A549 (cell line): Measurements from ENCODE around the gene OR10D3. TPM values are rescaled to one million over a fixed set of nuclear protein-coding genes. Genes with fewer than 3 reads are reported as not detected.

Experiments
- ATAC-seq, 2 experiments: fragments of 200-7000 bp in 1 of 2; fragments of >200 bp in 1 of 2; cut with Nextera tagmentation in 1 of 2; cut with Tn5 transposase in 1 of 2; 3 replicates each; pipeline versions ENCODE4 v1.8.0 to v1.9.1; 2018 to 2020; ENCODE audit warnings: mild to moderate bottlenecking in 1 of 2, moderate library complexity in 1 of 2
- CTCF ChIA-PET: fragments of 300-600 bp; sonication (Branson Sonifier 250); formaldehyde crosslinking; extraction: SDS; loops from one replicate; lab custom pipeline; 2021; ENCODE audit warnings: antibody characterized with exemption, inconsistent platforms; lab: Yijun Ruan, JAX
- POLR2A ChIA-PET: fragments of 350-600 bp; formaldehyde crosslinking; extraction: SDS; loops from one replicate; lab custom pipeline; 2021; ENCODE audit warnings: antibody characterized with exemption, inconsistent platforms; lab: Yijun Ruan, JAX
- DNase-seq, 2 experiments: peaks; one replicate each; pipeline versions ENCODE4 v3.0.0 to v3.0.0-alpha.2; 2011 to 2016; ENCODE audit warnings: low read depth in 1 of 2, low spot score in 1 of 2
- FAIRE-seq: peaks from 2 replicates; lab custom pipeline; 2011; peaks lifted over from hg19 to GRCh38; lab: Jason Lieb, UNC
- H3K27ac ChIP-seq, 2 experiments: fragments of >200 bp; sonication (Bioruptor Twin); formaldehyde crosslinking; 3 replicates each; pipeline ENCODE4 v1.5.1; 2016 to 2017
- H3K4me1 ChIP-seq: fragments of >200 bp; sonication (Bioruptor Twin); formaldehyde crosslinking; 3 replicates; pipeline ENCODE4 v1.6.1; 2016
- H3K4me2 ChIP-seq: fragments of >200 bp; sonication (Bioruptor Twin); formaldehyde crosslinking; 3 replicates; pipeline ENCODE4 v1.6.1; 2016
- H3K4me3 ChIP-seq: fragments of >200 bp; sonication (Bioruptor Twin); formaldehyde crosslinking; 3 replicates; pipeline ENCODE4 v1.5.1; 2016
- H3K9me3 ChIP-seq: fragments of >200 bp; sonication (Bioruptor Twin); formaldehyde crosslinking; 3 replicates; pipeline ENCODE4 v1.6.1; 2016
- ATOH8 ChIP-seq: fragments of 250-450 bp; sonication (Bioruptor Pico); IDR thresholded peaks from 2 replicates; pipeline ENCODE4 v1.5.0; 2020; ENCODE audit warnings: low read depth, mild to moderate bottlenecking, moderate library complexity
- BCL3 ChIP-seq: fragments of >200 bp; sonication (Bioruptor Twin); formaldehyde crosslinking; IDR thresholded peaks from 3 replicates; pipeline ENCODE4 v1.6.1; 2016
- BHLHE40 ChIP-seq: IDR thresholded peaks from 2 replicates; pipeline ENCODE4 v1.6.1; 2012; ENCODE audit warnings: low read depth, low read length, inconsistent platforms
- CBX8 ChIP-seq: fragments of 200-600 bp; sonication (generic); IDR thresholded peaks from 2 replicates; pipeline ENCODE4 v1.6.1; 2016
- CEBPB ChIP-seq, 2 experiments: fragments of >200 bp in 1 of 2; sonication (Bioruptor Twin) in 1 of 2; formaldehyde crosslinking in 1 of 2; IDR thresholded peaks; 2 replicates each; pipeline ENCODE4 v1.6.1; 2012 to 2016
- CHD4 ChIP-seq: fragments of 200-600 bp; sonication (generic); IDR thresholded peaks from 2 replicates; pipeline ENCODE4 v1.6.1; 2016; ENCODE audit warnings: antibody characterized with exemption, mild to moderate bottlenecking, borderline replicate concordance
- EHMT2 ChIP-seq: fragments of 200-600 bp; sonication (generic); IDR thresholded peaks from 2 replicates; pipeline ENCODE4 v1.6.1; 2016; ENCODE audit warnings: antibody characterized with exemption, low read depth, mild to moderate bottlenecking, moderate library complexity
- EP300 ChIP-seq, 2 experiments: fragments of >200 bp; sonication (Bioruptor Twin); formaldehyde crosslinking; IDR thresholded peaks; 2 replicates in 1 of 2; 3 replicates in 1 of 2; pipeline ENCODE4 v1.6.1; 2016 to 2017
- FOSB ChIP-seq: fragments of 250-450 bp; sonication (Bioruptor Pico); IDR thresholded peaks from 2 replicates; pipeline ENCODE4 v1.5.0; 2020; ENCODE audit warnings: mild to moderate bottlenecking, moderate library complexity
- FOSL2 ChIP-seq, 2 experiments: fragments of 450-650 bp in 1 of 2; fragments of >200 bp in 1 of 2; sonication (Bioruptor Twin) in 1 of 2; formaldehyde crosslinking; IDR thresholded peaks; 2 replicates each; pipeline versions ENCODE4 v1.5.0 to v1.6.1; 2016 to 2020; ENCODE audit warnings: mild to moderate bottlenecking in 1 of 2, moderate library complexity in 1 of 2
- FOXS1 ChIP-seq: fragments of 250-450 bp; sonication (Bioruptor Pico); IDR thresholded peaks from 2 replicates; pipeline ENCODE4 v1.5.0; 2020; ENCODE audit warnings: mild to moderate bottlenecking, moderate library complexity
- HDAC2 ChIP-seq: fragments of 200-600 bp; sonication (generic); IDR thresholded peaks from 2 replicates; pipeline ENCODE4 v1.6.1; 2016
- HES2 ChIP-seq: fragments of >200 bp; sonication (Bioruptor Twin); formaldehyde crosslinking; IDR thresholded peaks from 2 replicates; pipeline ENCODE4 v1.6.1; 2016
- HOXA7 ChIP-seq: fragments of 250-450 bp; sonication (Bioruptor Pico); IDR thresholded peaks from 2 replicates; pipeline ENCODE4 v1.5.0; 2020; ENCODE audit warnings: mild to moderate bottlenecking, moderate library complexity
- HOXB13 ChIP-seq: fragments of 250-450 bp; sonication (Bioruptor Pico); IDR thresholded peaks from 2 replicates; pipeline ENCODE4 v1.5.0; 2020; ENCODE audit warnings: low read depth, mild to moderate bottlenecking, moderate library complexity
- JUN ChIP-seq, 2 experiments: fragments of >200 bp; sonication (Bioruptor Twin); formaldehyde crosslinking; IDR thresholded peaks; 2 replicates in 1 of 2; 3 replicates in 1 of 2; pipeline ENCODE4 v1.6.1; 2016 to 2017
- KDM5A ChIP-seq: fragments of 200-600 bp; sonication (generic); IDR thresholded peaks from 2 replicates; pipeline ENCODE4 v1.6.1; 2016; ENCODE audit warnings: antibody characterized with exemption, mild to moderate bottlenecking
- MAX ChIP-seq: IDR thresholded peaks from 2 replicates; pipeline ENCODE4 v1.6.1; 2012
- MAZ ChIP-seq: fragments of 150-350 bp; IDR thresholded peaks from 2 replicates; pipeline ENCODE4 v1.6.1; 2014; ENCODE audit warnings: antibody characterized with exemption, low read depth, low read length, borderline replicate concordance
- MYC ChIP-seq: IDR thresholded peaks from 2 replicates; pipeline ENCODE4 v1.6.1; 2012; ENCODE audit warnings: mild to moderate bottlenecking, inconsistent platforms, low read length, improper control_type of control experiment, borderline replicate concordance
- NPAS2 ChIP-seq: fragments of 250-450 bp; sonication (Bioruptor Pico); IDR thresholded peaks from 2 replicates; pipeline ENCODE4 v1.8.0; 2022; ENCODE audit warnings: mild to moderate bottlenecking, moderate library complexity, borderline replicate concordance
- PHF8 ChIP-seq: fragments of 200-600 bp; sonication (generic); IDR thresholded peaks from 2 replicates; pipeline ENCODE4 v1.6.1; 2016; ENCODE audit warnings: low read depth, mild to moderate bottlenecking, antibody characterized with exemption, moderate library complexity, borderline replicate concordance
- RCOR1 ChIP-seq: fragments of 150-350 bp; IDR thresholded peaks from 2 replicates; pipeline ENCODE4 v1.6.1; 2014; ENCODE audit warnings: antibody characterized with exemption, low read length, low read depth
- SREBF2 ChIP-seq: fragments of 450-650 bp; IDR thresholded peaks from 2 replicates; pipeline ENCODE4 v1.6.1; 2014; ENCODE audit warnings: mild to moderate bottlenecking, moderate library complexity
- TP53 ChIP-seq: fragments of 250-450 bp; sonication (Bioruptor Pico); IDR thresholded peaks from 2 replicates; pipeline ENCODE4 v1.5.0; 2021; ENCODE audit warnings: mild to moderate bottlenecking, moderate library complexity
- ZFP36 ChIP-seq: fragments of 450-650 bp; IDR thresholded peaks from 2 replicates; pipeline ENCODE4 v1.6.1; 2014; ENCODE audit warnings: borderline replicate concordance; ENCODE audit not compliant: partially characterized antibody
- ZNF302 ChIP-seq: fragments of 250-450 bp; sonication (Bioruptor Pico); IDR thresholded peaks from 2 replicates; pipeline ENCODE4 v1.9.0; 2021; ENCODE audit warnings: inconsistent platforms, mild to moderate bottlenecking, moderate library complexity
- ZSCAN20 ChIP-seq: fragments of 250-450 bp; sonication (Bioruptor Pico); IDR thresholded peaks from 2 replicates; pipeline ENCODE4 v1.8.0; 2022; ENCODE audit warnings: mild to moderate bottlenecking, moderate library complexity
- WGBS: methylation state at CpG from one replicate; pipeline ENCODE4 v1.1.6; 2017; ENCODE audit errors: missing lambda C conversion rate; 5-methylcytosine and 5-hydroxymethylcytosine counted together
- polyA plus RNA-seq, 4 experiments: library from polyadenylated mRNA; depleted of rRNA in 3 of 4; stranded (reverse); fragments of >200 nt; fragmentation: RNase III in 1 of 4; extraction: RNeasy Plus Mini Kit Qiagen cat#74134 plus additional on column Dnase treatment in 1 of 4; gene quantifications; 2 replicates in 3 of 4; 3 replicates in 1 of 4; pipeline ENCODE4 v1.2.3, GENCODE V29; 2011 to 2017

OR10D3 gene
- polyA plus RNA-seq, 2 of the 4 experiments (the other 2 are of a cell fraction), result not detected

- CTCF ChIA-PET, result no interaction called here
- Histone ChIP-seq H3K4me3 (no peak overlapping the region), H3K27ac (no peak overlapping the region)
- TF ChIP-seq CEBPB (IDR thresholded peaks at IDR 0.05) (no peak), BCL3 (no peak), ZSCAN20 (CRISPR knock-in tag) (no peak), HOXA7 (CRISPR knock-in tag) (no peak), JUN (IDR thresholded peaks at IDR 0.05) (no peak), KDM5A (no peak), CBX8 (no peak), HOXB13 (CRISPR knock-in tag) (no peak), EHMT2 (no peak), HES2 (no peak), ZNF302 (CRISPR knock-in tag) (no peak), CHD4 (no peak), RCOR1 (no peak), EP300 (IDR thresholded peaks at IDR 0.05) (no peak), ZFP36 (no peak), ATOH8 (no peak), BHLHE40 (no peak), FOSL2 (IDR thresholded peaks at IDR 0.05) (no peak), FOSL2 (CRISPR knock-in tag; IDR thresholded peaks at IDR 0.05) (no peak)
- TF ChIP-seq, all 56 proteins: peak for 0
- Histone ChIP-seq H3K4me1 (0 out of 3 replicates have a peak, but pooled peaks cover 3% of the 10 kb centered on the region), H3K9me3 (no peaks in the 10 kb centered on the region), H3K4me2 (peak overlapping the region; percentile 36; the same call in 2 of the 3 replicates)
- POLR2A ChIA-PET, result no interaction called here
- ATAC-seq (peak; percentile 86), DNase-seq (peak; percentile 3 to 58), FAIRE-seq (no peak)
- WGBS, result 8% methylated on average over 4 of the region's 4 CpGs
Observed at GRCh38 chr11:124174001-124174583, 9.1 kb upstream of the OR10D3 start.

GRCh38 chr11:124176925-124177715, 6.0 kb upstream of the OR10D3 start:
- no peak for ATAC-seq
- H3K4me3 ChIP-seq, result no peak overlapping the region
- ChIA-PET CTCF (no interaction called here), POLR2A (no interaction called here)
- no peak overlapping the region for H3K4me2 ChIP-seq
- no peak overlapping the region for H3K27ac ChIP-seq
- H3K4me1 ChIP-seq, result 0 out of 3 replicates have a peak, but pooled peaks cover 3% of the 10 kb centered on the region
- WGBS, result 58% methylated on average over 5 of the region's 5 CpGs
- no peak for TF ChIP-seq MYC
- TF ChIP-seq FOXS1 (CRISPR knock-in tag), result no peak
- no peak for TF ChIP-seq NPAS2 (CRISPR knock-in tag)
- no peak for TF ChIP-seq TP53 (CRISPR knock-in tag)
- TF ChIP-seq PHF8, result no peak
- no peak for TF ChIP-seq FOSL2 (IDR thresholded peaks at IDR 0.05)
- TF ChIP-seq FOSL2 (CRISPR knock-in tag; IDR thresholded peaks at IDR 0.05), result no peak
- no peak for TF ChIP-seq FOSB (CRISPR knock-in tag)
- TF ChIP-seq MAX, result no peak
- no peak for TF ChIP-seq HDAC2
- TF ChIP-seq SREBF2, result no peak
- TF ChIP-seq MAZ, result no peak
- no peak for DNase-seq
- H3K9me3 ChIP-seq, result no peaks in the 10 kb centered on the region
- no peak for FAIRE-seq
